NOMO-1 (cell line): Measurements from ENCODE around the gene PISD.

Experiments used
- DNase-seq, 2 experiments: peaks; one replicate each; lab custom pipeline; 2025; ENCODE audit not compliant: unreplicated experiment in 2 of 2; lab: John Stamatoyannopoulos, UW

The PISD gene

DNA sequence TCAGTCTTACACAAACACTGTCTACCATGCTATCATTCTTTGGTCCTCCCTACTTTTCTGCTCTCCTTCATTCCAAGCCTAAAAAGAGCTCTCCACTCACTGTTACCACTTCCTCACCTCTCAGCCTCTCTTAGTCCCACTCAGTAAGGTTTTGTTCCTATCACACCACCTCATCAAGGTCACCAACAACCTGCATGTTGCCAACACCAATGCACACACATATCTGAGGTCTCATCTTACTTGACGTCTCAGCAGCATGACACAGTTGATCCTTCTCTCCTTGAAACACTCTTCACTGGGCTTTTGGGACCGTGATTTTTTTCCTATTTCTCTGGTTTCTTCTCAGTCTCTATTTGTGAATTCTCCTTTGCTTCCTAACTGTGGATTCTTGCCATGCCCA is 8.1 kb downstream of the PISD start:
- DNase-seq, result no peak

DNA sequence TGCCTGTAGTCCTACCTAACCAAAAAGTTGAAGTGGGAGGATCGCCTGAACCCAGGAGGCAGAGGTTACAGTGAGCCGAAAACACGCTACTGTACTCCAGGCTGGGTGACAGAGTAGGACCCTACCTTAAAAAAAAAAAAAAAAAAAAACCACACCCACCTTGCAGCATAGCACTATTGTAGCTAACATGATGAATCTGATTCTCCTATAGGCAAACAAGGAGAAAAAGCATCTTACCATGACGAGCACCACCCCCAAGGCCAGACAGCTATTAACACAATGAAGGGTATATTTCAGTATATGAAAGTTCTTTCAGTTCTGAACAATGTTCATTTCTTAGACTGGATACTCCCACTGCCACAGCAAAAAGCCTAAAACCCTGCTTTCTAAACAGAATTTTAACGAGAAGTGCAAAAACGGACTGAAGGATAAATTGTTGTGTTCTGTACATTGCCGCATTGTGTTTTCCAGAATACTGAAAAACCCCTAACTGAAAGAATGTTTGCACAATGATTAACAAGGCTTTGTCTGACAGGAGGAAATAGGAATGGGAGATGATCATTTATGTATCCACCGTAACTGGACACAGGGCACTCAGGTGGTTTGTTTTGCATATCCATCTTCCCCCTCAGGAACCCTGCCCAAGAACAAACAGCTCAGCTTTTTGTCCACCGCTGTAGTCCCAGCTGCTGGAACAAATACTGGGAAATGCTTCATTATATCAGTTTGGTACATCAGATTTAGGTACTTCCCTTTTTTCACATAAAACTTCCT is 8.9 kb downstream of the PISD start:
- no peak for DNase-seq

DNA sequence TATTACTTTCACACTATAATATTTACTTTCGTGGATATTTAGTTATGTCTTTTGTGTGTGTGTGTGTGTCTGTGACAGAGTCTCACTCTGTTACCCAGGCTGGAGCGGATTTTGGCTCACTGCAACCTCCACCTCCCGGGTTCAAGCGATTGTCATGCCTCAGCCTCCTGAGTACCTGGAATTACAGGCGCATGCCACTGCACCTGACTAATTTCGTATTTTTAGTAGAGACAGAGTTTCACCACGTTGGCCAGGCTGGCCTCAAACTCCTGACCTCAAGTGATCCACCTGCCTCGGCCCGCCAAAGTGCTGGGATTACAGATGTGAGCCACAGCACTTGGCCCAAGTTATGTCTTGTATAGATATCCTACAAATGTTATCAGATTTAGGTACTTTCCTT is 9.9 kb downstream of the PISD start:
- DNase-seq, result no peak

DNA sequence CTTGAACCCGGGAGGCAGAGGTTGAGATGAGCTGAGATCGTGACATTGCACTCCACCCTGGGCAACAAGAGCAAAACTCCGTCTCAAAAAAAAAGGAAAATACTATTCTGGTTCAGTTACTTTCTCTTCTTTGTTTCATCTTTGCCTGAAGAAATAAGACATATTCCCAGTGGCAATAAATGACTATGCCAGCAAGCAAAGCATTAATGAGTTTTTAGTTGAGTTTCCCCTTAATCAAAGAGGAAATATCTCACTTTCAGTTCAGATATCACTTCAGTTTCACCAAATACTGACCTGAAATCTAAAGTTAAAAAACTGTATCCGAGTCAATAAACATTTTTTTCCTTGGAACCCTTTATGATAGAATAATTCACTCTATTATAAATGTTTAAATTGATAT is 10.4 kb downstream of the PISD start:
- DNase-seq, result no peak

DNA sequence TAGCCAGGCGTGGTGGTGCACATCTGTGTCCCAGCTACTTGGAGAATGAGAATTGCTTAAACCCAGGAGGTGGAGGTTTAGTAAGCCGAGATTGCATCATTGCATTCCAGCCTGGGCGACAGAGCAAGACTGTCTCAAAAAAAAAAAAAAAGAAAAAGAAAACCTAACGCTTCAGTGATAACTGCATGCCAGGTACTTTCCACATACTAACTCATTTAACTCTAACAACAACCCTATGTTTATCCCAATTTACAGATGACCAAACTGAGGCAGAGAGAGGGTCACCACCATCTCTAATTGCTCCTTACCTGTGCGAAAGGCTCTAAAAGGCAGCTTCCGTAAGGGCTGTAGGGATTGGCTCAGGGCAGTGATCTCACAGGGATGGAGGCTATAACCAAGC is 11.6 kb downstream of the PISD start:
- no peak for DNase-seq

DNA sequence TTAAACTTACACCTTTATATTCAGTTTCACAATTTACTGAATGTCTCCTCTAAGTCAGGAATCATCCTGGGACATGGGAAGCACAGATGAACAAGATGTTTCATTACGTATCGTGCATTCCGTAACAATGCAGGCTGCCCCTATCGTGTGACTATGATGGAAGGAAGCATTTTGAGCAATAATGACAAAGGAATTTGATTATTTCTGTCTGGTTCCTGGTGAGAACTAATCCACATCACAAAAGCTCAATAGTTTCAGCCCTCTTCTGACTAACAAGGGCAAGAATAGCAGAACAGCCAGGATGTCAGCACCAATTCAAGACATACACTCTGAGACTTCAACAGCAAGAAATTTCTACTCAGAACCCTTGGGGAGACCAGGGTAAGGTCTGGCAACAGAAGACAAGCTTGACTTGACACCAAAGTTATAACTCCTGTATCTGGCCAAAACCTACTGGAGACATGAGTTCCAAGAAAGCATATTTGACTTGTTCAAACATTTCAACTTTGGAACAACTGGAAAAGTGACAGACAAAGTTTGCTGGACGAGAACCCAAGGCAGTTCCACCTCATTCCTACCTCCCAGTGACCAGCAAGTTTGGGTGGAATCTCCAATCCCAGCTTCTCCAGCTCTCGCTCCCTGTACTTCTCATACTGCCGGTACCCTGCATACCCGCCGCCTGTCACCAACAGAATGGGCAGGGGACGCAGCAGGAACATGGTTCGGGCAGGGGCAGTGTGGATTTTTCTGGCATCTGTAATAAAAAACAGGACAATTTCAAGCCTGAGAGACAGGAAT is 14.3 kb downstream of the PISD start:
- no peak for DNase-seq

DNA sequence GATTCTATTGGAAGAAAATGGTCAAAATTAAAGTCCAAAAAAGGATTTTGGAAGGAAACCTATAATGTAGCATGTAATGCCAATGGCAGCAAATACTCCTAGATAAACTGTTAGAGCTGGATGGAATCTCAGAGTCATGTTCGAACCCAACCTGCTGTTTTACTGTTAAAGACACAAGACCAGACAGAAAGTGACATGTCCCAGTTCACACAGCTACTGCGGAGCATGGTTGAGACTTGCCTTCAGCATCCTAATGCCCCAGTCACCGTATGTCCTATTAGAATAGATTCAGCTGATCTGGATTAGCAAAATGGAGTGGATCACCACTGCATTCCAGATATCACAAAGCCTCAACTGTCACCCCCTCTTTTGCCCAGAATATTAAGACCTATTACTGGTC is 14.9 kb downstream of the PISD start:
- no peak for DNase-seq

DNA sequence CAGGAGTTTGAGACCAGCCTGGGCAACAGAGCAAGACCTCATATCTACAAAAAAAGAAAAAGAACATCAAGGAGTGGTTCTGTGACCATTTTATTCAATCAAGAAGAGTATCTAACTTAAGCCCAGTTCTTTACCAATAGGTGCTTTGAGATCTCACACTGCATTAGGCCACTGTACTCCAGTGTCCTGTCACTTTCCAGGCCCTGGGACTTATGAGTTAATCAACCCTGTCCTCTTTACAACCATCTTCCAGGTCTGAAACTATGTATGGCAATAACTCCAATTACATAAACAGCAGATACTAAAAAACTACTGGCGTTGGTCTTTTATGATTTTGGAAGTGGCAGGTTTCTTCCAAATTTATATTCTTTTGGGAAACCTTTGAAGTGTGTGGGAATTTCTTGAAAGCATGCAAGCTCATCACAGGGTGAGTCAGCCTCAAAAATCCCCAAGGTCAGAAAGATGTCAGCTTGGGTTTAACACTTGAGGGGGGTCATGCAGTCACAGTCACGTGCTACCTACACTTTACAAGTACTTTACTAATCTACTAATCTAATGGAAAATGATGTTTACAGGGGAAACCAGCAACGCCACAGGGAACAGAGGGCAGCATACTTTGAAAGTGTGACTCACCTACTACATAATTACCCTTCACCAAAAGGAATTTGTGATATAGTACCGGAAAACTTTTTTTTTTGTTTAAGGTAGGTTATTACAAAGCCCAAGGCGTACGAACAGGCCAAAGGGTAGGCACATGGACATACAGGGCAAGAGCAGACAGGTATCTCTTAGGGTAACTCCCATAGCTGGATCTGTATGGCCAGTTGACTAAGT is 15.6 kb downstream of the PISD start:
- DNase-seq, result no peak

DNA sequence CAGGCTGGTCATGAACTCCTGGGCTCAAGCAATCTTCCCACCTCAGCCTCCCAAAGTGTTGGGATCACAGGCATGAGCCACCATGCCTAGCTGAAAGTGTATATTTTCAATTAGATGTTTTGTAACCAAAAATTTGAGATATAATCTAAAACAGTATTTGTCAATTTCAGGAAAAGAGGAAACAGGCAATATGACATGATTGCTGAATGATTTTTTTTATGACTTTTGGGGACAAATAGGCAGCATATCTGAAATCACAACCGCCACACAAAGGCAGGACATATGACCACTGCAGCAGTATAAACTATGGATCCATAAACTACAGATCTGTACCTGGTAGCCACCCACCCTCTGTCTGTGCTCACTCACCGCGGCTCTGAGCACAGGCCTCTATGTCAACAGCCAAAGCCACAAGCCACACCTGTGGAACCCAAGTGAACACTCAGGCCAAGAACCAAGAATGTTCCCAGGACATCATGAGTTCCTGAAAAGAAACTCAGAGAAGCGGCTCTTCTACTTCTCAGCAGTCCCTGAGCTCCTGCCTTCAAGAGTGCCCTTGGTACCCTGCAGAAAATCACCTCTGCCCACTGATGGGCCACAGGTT is 22.5 kb downstream of the PISD start:
- DNase-seq, result peak in 1 of 2 experiments; percentile 60

DNA sequence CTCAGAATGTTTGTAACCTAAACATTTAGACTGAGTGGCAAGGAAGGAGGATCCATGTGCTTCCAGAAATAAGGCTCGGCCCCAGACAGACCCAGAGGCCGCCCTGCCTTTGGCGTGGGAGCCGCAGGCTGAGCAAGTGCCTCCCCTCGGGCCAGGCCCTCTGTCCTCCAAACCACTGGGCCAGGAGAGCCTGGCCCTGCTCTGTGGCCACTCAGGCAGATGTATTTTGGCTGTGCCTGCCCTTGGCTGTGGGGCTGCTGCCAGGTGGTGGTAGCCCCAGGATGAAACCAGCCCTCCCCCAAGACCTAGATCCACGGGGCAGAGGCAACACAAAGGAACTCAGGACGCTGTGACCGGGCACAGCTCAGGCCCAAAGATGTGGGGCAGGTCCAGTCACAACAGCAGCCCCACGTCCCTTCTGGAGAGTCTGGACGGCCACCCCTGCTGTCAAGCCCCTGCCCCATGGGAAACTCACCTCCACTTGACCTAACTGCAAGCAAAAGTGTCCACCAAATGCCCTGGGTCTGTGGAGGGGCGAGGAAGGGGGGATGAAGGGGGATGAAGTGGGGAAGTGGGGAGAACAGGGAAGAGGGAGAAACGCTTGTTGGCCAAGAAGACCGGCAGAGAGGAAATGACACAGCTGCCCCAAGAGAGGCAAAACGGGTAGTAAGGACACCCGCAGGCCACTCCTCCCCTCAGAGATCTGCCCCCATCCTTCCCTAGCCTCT is 24.0 kb downstream of the PISD start:
- DNase-seq, result peak; percentile 88

DNA sequence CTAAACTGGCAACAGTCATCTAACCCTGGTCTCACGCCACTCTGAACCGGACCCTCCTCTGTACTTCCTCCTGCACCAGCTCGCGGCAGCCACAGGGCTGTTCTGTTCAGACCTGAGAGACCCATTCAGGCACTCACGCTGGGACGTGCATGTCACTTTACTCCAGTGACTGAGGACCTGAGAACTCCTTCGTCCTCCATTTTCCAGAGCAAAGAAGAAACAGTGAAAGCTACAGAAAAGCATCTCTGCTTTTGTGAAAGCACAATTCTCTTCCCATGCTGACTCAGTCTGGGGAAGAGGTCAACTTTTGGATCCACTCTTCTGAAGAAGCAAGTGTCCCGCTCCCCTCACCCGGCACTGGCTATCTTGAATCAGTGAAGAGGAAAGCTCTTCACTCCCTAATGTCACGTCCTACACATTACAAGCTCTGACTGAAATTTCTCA is 24.5 kb downstream of the PISD start:
- peak; percentile 72 to 74 for DNase-seq

DNA sequence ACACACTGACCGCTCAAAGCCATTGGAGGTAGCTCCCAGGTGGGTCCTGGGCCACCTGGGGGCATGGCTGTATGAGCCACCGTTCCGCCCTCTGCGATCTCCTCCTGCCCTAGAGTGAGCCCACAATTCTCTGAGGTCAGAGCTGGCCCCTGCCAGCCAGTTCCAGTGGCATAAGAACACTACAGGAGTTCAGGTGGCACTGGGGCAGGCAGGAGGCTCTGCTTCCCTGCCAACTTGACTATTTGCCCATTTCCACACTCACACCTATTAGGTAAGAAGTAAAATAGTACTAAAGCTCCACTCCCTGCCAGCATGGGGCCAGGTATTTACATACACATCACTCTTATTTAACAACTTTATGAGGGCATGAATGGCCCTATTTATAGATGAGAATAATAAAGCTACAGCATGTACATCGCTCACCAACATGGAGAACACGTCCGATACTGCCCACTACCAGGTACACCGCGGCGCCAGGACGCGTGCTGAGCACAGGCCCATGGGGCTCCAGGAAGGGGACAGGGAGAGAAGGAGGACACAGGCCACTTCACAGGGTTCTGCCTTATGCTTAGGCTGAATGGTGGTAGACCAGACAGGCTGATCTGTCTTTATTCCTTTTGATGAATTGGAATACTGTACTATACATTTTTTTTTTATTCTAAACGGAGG is 26.2 kb downstream of the PISD start:
- no peak for DNase-seq

DNA sequence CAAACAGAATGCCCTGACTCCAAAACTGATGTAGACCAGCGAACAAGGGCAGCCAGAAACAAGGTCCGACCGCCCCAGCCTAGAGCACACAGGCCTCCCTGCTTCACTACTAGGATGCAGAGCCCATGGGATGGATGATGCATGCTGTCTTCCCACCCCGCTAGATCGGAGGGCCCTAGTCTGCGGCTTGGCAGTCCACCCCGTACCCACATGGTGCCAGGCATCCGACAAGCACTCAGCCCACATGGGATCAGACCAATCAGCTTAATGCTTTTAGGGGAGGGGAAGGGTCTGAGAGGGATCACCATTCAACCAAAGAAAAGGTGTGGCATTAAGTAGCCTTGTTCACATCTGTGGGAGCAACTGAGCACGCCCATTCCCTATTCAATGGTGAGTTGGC is 30.6 kb downstream of the PISD start:
- no peak for DNase-seq

DNA sequence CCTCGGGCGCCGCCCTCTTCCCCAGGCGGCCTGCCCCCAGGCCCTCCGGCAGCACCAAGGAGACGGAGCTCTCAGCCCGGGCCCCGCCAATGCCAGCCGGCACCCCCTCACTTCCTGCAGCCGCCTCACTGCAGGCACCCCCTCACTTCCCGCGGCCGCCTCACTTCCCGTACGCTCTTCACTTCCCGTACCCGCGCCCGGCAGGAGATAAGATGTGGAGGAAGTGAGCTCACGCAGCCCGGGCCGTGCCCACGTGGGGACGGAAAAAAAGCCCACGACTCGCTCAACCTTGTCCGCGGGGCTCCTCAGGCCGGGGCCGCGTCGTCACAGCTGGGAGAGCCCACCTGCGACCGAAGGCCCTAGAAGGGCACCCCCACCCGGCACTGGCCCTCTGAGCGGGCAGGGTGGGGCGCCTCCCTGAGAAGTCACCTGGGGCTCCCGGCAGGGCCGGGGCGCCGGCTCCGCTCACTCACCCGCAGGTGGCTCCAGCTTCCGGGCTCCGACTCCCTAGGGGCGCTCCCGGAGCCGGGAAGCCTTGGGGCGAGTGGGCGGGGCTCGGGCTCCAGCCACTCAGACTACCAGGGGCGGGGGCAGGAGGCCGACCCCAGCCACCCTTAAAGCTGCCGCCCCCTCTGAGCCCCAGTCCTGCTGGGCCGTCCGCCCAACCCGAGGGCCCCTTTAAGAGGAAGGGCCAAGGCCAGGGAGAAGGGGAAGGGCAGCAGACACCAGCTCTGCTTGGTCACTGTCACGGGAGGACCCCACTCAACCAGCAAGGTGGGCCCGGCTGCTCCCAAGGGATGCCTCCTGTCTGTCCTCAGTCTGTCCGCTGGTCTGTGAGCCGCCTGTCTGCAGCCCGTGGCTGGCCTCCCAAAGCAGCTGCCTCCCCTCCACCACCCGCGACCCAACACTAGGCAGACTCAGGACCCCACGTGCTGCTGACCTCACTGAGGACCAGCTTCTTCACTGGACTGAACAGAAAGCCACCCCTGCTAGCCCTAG is 31.4 kb downstream of the PISD start:
- DNase-seq, result peak; percentile 83 to 87

DNA sequence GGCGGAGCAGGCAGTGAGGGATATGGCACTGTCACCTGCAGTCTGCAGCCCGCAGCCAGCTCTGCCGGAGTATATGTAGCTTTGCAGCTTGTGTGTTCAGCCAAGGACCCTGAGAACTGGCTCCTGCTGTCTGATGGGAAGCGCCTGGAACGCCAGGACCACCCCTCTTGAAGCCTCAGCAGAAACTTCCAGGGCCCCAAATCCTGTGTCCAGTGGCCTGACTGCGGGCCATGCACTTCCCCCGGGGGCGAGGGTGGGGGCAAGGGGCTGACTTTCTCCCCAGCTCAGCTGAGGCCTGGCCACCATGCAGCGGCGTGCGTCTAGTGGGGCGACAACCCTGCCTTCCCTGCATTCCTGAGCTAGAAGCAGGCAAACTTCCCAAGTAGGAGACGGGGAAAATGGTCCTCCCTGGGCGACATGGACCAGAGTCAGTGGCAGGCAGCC is 32.3 kb downstream of the PISD start:
- DNase-seq, result no peak

DNA sequence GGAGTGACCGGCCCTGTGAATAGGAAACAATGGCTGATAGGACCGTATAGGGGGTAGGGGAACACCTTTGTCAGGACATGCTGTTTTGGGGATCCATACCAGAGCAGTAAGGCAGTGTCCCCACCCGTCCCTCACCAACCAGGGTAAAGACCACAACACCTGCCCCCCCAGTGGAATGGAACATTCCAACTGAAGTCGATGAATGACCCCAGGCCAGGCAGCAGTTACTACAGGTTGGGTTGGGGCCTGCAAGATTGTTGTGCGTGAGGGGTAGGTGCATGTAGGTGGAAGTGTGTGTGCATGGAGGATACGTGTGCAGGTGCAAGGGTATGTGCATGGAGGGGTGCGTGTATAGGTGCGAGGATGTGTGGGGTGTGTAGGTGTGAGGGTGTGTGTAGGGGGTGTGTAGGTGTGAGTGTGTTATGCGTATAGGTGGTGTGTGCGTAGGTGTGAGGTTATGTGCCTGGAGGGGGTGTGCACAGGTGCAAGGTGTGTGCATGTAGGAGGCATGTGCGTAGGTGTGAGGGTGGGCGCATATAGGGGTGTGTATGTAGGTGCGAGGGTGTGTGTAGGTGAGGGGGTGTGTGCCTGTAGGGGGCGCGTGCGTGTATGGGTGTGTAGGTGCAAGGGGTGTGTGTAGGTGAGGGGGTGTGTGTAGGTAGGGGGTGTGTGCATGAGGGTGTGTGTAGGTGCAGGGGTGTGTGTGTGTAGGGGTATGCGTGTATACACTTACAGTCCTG is 32.9 kb downstream of the PISD start:
- no peak for DNase-seq

DNA sequence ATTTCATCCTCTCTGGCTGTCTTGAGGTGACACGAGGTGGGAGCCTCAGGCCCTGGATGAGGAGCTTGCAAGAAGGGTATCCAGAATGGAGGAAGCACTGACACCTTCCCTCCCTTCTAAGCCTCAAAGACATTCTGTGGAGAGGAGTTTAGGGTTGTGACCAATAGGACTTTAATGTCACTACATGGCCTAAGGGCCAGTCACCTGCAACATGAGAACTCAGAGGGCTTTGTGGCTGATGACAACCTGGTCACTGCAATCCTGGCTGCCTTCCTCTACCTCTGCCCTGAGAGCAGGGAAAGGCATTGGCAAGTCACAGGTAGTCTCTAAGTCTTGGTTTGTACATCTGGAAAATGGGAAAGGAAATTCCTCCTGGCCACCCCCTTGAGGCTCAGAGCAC is 33.7 kb downstream of the PISD start:
- DNase-seq, result no peak

DNA sequence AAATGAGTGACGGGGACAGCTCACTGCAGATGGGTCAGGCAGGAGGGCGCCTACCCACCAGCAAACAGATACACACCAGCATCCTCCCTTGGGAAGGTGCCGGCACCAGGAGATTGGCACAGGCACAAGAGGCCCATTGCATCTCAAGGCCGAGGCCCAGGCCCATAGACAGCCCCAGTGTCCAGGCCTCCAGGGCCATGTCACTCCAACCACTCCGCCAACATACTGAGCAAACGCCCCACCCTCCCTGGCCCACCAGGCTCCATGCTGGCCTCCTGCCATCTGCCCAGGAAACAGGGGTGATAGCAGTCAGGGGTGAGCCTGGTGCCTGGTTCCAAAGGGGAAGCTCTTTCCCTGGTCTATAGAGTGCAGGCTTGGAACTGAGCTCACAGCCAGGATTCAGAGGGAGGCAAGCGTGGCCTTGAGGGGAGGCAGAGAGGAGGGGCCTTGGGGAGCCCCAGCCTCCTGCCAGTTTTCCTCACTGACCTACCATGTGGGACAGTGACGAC is 34.7 kb downstream of the PISD start:
- no peak for DNase-seq
